Measurements from ENCODE around the gene SLC25A44.
"Not testable (repeated sequence)": the region's sequence is repeated elsewhere in the genome, so short reads cannot be mapped to it uniquely, and the experiment has no call there.

DNA sequence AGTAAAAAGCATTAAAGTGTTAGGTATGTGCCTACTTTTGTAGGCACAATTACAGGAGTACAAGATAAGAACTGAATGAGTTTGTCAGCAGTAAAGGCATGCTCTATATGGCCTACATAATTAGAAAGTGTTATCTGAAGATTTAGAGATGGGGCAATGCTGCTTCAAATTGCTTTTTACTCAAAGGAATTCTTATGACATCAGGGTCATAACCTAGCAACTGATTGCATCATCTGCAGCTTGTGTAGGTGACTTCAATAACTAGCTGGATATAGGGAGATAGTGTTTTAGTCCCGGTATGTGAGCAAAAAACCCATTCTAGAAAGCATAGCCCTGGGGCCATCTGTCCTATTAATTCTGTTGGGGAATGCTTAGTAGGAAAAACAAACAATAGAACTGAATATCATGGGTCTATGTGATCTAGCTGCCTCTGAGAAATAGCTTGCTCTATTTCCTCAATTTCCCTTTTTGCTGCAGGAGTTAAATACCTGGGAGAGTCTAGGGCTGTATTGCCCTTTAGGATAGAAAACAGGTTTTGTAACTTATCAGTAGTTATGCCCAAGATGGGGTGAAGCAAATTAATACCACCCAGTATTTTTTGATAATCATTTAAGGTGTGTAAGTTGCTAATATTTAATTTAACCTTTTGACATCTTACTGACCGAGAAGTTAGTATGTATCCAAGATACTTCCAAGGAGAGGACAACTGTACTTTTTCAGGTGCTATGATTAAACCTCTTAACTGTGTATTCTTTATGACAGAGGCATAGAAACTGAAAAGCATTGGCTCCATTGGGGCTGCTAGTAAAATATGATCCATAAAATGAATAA is 7.3 kb upstream of the SLC25A44 start:
- TF ChIP-seq, protein P1, sequence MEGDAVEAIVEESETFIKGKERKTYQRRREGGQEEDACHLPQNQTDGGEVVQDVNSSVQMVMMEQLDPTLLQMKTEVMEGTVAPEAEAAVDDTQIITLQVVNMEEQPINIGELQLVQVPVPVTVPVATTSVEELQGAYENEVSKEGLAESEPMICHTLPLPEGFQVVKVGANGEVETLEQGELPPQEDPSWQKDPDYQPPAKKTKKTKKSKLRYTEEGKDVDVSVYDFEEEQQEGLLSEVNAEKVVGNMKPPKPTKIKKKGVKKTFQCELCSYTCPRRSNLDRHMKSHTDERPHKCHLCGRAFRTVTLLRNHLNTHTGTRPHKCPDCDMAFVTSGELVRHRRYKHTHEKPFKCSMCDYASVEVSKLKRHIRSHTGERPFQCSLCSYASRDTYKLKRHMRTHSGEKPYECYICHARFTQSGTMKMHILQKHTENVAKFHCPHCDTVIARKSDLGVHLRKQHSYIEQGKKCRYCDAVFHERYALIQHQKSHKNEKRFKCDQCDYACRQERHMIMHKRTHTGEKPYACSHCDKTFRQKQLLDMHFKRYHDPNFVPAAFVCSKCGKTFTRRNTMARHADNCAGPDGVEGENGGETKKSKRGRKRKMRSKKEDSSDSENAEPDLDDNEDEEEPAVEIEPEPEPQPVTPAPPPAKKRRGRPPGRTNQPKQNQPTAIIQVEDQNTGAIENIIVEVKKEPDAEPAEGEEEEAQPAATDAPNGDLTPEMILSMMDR (conservative IDR thresholded peaks at IDR 0.05; ENCODE audit: low read length): not testable (repeated sequence)
- TF ChIP-seq EZH2phosphoT487 (IDR thresholded peaks at IDR 0.05; ENCODE audit: borderline replicate concordance): not testable (repeated sequence)
